K562 treated with DMSO at 1 percent for 24 hours (cell line): Measurements from ENCODE around the gene AKR1C4. TPM values are rescaled to one million over a fixed set of nuclear protein-coding genes. Genes with fewer than 3 reads are reported as not detected.

ENCODE experiments used
- total RNA-seq: library from RNA; unstranded; fragments of 300-600 nt; gene quantifications from 2 replicates; pipeline ENCODE4 v1.2.3, GENCODE V29; 2022; ENCODE audit warnings: low read depth; ENCODE audit not compliant: insufficient read depth

Gene AKR1C4
- not detected in 2 replicates for total RNA-seq

DNA sequence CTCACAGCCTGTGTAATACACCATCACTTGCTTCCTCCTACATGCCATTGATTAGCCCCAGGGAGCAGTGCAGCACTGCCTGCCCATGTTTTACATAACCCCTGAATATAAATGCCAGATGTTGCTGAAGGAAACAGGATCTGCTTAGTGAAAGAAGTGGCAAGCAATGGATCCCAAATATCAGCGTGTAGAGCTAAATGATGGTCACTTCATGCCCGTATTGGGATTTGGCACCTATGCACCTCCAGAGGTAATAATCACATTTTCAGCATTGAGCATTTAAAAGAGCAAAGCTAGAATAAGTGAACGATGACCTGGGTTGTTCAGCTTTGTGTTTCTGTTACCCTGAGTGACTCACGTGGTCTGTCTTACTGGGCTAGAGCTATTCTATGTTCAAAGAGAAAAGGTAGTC is at the start of gene AKR1C4:
AKR1C4 (plus strand) TSS at position 136 of the 412 bp plus-strand sequence; CDS start at position 167, 31 bp downstream.

GRCh38 chr10:5184987-5185775 is 11.5 kb upstream of the AKR1C4 start, which contains the start of gene AKR1C8:
Gene AKR1C8, minus strand, starts transcription at chr10:5185150. Its CDS starts 46 bp downstream, at chr10:5185104.

Other genes with a start within 250 kb of the AKR1C4 start
- 55.7 and 64.2 TPM in 2 replicates for gene AKR1C1, start 233.4 kb upstream of the AKR1C4 start, total RNA-seq
- gene AKR1C2, start 193.0 kb upstream of the AKR1C4 start, total RNA-seq = 33.1 and 40.4 TPM in 2 replicates
- 10.5 and 11.6 TPM in 2 replicates for gene AKR1C3, start 102.4 kb upstream of the AKR1C4 start, total RNA-seq
- not detected in 2 replicates for gene AKR1C8, start 11.7 kb upstream of the AKR1C4 start, total RNA-seq
- not detected in 2 replicates for gene UCN3, start 168.1 kb downstream of the AKR1C4 start, total RNA-seq
- gene TUBAL3, start 208.0 kb downstream of the AKR1C4 start, total RNA-seq = 5.6 and 6.9 TPM in 2 replicates
- gene NET1, start 215.7 kb downstream of the AKR1C4 start, total RNA-seq = 82.6 and 92.2 TPM in 2 replicates